ENCODE data around the gene SLCO4A1.

- TF ChIP-seq CTCF (IDR thresholded peaks at IDR 0.05): no peak
- no peak for TF ChIP-seq POLR2AphosphoS5 (IDR thresholded peaks at IDR 0.05)
- no peak for TF ChIP-seq POLR2A (IDR thresholded peaks at IDR 0.05)
- TF ChIP-seq EP300 (IDR thresholded peaks at IDR 0.05): no peak
Observed at GRCh38 chr20:62664019-62664971, 22.0 kb downstream of the SLCO4A1 start.
